HG03066 (cell line): ENCODE measurements around the gene AGBL3.

ENCODE experiments used
- ATAC-seq: cut with Tn5 transposase; IDR thresholded peaks from one replicate; pipeline ENCODE4 v1.9.1; 2021; ENCODE audit warnings: low read depth; ENCODE audit not compliant: unreplicated experiment

Gene AGBL3

GRCh38 chr7:135181261-135181928 is 195.1 kb downstream of the AGBL3 start:
- ATAC-seq, result no peak

GRCh38 chr7:135181929-135182678 is 195.8 kb downstream of the AGBL3 start:
- no peak for ATAC-seq

GRCh38 chr7:135183478-135183877 is 197.2 kb downstream of the AGBL3 start:
- ATAC-seq, result no peak

- ATAC-seq, result no peak
These were observed 198.0 kb downstream of the AGBL3 start for GRCh38 chr7:135184254-135184841.
